ENCODE measurements around the gene CMIP.

Gene CMIP

DNA sequence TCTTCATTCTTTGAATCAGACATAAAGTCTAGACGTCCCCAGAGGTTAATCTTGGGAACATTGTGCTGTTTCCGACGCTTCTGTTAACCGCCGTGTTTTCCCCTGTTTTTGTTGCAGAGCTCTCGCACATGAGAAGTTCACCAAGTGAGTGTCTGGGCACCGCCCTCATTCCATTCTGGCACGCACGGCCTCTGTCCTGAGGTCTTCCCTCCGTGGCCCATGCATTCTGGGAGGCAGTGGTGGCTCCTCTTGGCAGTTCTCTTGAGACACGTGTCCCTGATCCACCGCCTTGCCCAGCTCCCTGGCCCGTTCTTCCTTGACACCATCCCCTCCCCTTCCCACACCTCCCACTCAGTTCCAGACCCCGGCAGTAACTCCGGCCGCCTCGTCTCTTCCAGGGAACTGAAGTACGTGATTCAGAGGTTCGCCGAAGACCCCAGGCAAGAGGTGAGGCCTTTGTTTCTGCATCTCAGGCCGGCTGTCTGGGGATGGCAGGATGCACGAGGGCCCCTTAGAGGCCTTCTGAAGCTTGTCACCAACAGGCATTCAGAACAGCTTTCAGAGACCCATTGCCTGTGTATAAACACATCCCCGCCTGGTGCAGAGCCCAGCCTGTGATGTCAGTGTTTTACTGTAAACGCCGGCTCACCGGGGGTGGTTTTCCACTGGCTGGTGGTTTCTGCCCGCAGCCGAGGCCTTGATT is 248.6 kb downstream of the CMIP start:
- DNase-seq (ENCODE audit: low read depth): no peak
- no peak overlapping the region for H3K4me3 ChIP-seq (replicated peaks; ENCODE audit: low read depth, low read length)
- TF ChIP-seq, protein P1, sequence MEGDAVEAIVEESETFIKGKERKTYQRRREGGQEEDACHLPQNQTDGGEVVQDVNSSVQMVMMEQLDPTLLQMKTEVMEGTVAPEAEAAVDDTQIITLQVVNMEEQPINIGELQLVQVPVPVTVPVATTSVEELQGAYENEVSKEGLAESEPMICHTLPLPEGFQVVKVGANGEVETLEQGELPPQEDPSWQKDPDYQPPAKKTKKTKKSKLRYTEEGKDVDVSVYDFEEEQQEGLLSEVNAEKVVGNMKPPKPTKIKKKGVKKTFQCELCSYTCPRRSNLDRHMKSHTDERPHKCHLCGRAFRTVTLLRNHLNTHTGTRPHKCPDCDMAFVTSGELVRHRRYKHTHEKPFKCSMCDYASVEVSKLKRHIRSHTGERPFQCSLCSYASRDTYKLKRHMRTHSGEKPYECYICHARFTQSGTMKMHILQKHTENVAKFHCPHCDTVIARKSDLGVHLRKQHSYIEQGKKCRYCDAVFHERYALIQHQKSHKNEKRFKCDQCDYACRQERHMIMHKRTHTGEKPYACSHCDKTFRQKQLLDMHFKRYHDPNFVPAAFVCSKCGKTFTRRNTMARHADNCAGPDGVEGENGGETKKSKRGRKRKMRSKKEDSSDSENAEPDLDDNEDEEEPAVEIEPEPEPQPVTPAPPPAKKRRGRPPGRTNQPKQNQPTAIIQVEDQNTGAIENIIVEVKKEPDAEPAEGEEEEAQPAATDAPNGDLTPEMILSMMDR (IDR thresholded peaks at IDR 0.05; ENCODE audit: low read length, missing control alignments): no peak

DNA sequence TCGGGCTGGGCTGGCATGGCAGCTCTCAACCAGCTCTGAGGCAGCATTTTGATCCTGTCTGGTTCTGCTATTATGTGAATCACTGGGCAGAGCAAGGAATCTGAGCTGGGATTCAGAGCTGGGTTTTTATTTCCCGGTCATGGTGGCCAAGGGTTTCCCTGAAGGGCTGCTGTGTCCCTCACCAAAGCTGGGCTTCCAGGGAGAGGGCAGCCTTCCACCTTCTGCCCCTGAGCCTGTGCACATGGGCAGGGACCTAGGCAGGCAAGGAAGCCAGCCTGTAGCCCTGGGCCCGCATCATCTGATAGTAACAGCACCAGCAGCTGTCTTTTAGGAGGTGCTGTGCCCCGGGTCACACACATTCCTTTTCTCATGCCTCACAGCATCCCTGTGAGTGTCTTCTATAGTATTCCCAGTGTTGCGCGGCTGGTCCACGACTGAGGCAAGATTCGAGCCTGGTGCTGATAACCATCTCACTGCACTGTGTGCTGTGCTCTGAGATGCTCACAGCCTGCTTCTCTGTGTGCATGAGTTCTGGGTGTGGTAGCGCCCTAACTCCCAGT is 249.2 kb downstream of the CMIP start:
- TF ChIP-seq, protein P1 (IDR thresholded peaks at IDR 0.05; ENCODE audit: low read length, missing control alignments): no peak
- H3K4me3 ChIP-seq (replicated peaks; ENCODE audit: low read depth, low read length): no peak overlapping the region
- DNase-seq (ENCODE audit: low read depth): no peak

DNA sequence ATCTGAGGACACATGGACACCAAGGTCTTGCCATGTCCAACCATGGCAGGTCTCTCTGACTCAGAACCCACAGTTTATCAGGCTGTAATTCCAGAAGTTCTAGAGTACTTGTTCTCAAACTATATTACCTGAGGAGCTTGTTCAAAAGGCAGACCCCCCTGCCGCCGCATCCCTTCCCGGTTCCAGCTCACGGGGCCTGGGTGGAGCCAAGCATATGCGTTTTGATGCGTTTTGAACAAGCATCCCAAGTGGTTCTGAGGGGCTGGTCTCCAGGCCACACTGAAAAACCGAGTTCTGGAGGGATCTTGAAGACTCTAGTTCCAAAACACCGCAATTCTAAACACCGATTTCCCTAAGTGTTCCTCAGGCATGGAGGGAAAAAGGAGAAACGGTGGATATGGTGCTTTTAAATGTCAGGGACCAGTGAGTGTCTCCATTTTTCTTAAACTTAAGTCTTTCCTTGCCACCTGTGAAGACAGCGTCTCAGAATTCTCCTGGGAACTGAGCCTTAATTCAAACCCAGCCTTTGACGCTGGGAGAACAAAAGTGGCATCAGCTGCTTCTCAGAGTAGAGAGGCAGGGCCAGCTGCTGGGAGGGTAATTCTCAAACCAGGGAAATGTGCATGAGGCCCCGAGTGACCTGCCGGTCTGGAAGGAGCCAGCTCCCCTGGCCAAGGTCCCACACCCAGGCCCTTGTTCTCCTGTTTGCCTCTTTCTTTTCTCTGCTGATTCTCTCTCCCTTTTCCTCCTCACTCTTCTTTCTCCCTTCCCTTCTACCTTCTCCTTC is 250.1 kb downstream of the CMIP start:
- DNase-seq (ENCODE audit: low read depth): peak; percentile 51
- H3K4me3 ChIP-seq (replicated peaks; ENCODE audit: low read depth, low read length): no peak overlapping the region
- TF ChIP-seq, protein P1 (IDR thresholded peaks at IDR 0.05; ENCODE audit: low read length, missing control alignments): no peak

DNA sequence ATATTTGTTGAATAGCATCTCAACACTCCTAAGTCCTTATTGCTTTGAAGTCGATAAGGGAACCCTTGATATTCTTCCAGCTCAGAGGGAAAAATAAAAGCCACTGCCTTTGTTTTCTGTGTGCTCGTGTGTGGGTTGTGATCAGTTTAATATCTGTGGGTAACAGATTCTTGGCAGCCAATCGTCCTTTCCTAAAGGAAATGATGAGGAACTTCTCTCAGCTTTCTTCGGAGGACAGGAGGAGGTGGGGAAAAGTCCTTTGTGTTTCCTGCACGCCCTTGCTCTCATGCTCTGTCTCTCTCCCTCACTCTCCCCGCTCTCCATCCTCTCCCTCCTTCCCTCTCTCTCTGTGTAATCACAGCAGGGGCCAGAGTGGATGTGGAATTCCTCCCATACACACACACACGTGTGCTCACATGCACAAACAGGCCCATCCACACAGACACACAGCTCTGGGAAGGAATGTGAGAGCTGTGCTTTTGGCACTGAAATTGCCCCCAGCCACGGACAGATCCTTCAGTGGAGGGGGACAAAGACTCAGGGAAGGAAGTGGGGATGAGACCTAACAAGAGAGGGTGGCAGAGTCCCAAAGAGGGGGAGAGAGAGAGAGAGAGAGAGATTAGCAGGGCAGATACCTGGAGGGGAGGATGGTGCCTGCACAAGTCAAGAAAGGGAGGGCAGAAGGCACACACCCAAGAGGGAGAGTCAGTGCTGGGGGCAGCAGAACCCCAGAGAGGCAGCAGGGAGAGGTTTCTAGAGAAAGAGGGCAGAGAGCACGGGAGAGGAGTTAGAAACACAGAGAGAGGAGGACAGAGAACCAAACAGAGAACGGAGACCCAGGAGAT is 250.9 kb downstream of the CMIP start:
- H3K4me3 ChIP-seq (replicated peaks; ENCODE audit: low read depth, low read length): no peak overlapping the region
- TF ChIP-seq, protein P1 (IDR thresholded peaks at IDR 0.05; ENCODE audit: low read length, missing control alignments): no peak
- peak; percentile 83 for DNase-seq (ENCODE audit: low read depth)

DNA sequence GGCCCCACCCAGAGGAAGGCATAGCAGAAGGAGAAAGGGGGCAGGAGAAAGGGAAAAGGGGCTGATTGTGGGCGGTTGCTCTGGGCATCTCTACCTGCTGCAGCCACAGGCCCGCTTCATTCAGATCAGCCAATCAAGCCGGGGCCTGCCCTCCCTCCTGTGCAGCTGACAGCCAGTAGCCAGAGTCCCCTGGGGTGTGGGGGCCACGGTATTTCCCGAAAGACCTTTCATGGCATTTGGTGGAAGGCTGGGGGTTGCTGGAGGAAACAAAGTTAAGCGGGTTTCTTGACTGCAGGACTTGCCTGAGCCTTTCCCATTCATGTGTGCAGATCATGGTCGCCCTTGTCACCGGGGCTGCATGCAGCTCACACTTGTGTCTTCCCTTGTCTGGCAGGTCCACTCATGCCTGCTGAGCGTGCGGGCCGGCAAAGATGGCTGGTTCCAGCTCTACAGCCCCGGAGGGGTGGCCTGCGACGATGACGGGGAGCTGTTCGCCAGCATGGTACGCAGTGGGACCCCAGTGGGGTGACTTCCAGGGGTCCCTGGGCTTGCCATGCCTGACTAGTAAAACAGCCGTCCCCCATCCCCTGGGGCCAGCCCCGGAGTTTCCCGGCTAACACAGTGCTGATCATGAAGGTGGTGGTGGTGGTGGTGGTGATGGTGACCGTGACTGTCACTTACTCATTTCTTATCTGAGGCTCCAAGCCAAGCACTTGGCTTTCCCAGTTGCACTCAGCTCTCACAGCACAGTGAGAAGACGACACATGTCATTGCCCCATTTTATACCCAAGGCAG is 251.8 kb downstream of the CMIP start:
- DNase-seq (ENCODE audit: low read depth): no peak
- TF ChIP-seq, protein P1 (IDR thresholded peaks at IDR 0.05; ENCODE audit: low read length, missing control alignments): no peak
- no peak overlapping the region for H3K4me3 ChIP-seq (replicated peaks; ENCODE audit: low read depth, low read length)
